LHCN-M2 (cell line): ENCODE measurements around the gene BICRAL. TPM values are rescaled to one million over a fixed set of nuclear protein-coding genes. Genes with fewer than 3 reads are reported as not detected.
A peak's percentile ranks its signal among the peaks of the same experiment; 100 is the strongest.
"Not testable (repeated sequence)": the region's sequence is repeated elsewhere in the genome, so short reads cannot be mapped to it uniquely, and the experiment has no call there.

Source experiments
- DNase-seq: peaks from one replicate; pipeline ENCODE4 v3.0.0-alpha.2; 2012; ENCODE audit warnings: low read depth
- total RNA-seq: library from RNA; depleted of rRNA; stranded (reverse); fragments of >200 nt; gene quantifications from 2 replicates; pipeline ENCODE4 v1.2.3, GENCODE V29; 2014

The BICRAL gene
- total RNA-seq, 1 experiment from 2014 or later = 6.1 TPM

GRCh38 chr6:42764911-42765648, 16.8 kb upstream of the BICRAL start:
- no peak for DNase-seq

GRCh38 chr6:42766163-42766670, 15.6 kb upstream of the BICRAL start:
- DNase-seq = peak; percentile 76

GRCh38 chr6:42769051-42769450, 12.8 kb upstream of the BICRAL start:
- DNase-seq = no peak

- DNase-seq = no peak
Measured at GRCh38 chr6:42769836-42770235, 12.0 kb upstream of the BICRAL start.

- DNase-seq = no peak
Measured at GRCh38 chr6:42771741-42772100, 10.1 kb upstream of the BICRAL start.

GRCh38 chr6:42774201-42774600, 7.7 kb upstream of the BICRAL start:
- DNase-seq = no peak

- DNase-seq = not testable (repeated sequence)
Measured at GRCh38 chr6:42774821-42775487, 6.9 kb upstream of the BICRAL start.

- DNase-seq = peak; percentile 68
Measured at GRCh38 chr6:42777126-42777822, 4.6 kb upstream of the BICRAL start.

- DNase-seq = no peak
Measured at GRCh38 chr6:42778122-42778521, 3.7 kb upstream of the BICRAL start.

GRCh38 chr6:42779521-42779920, 2.3 kb upstream of the BICRAL start:
- DNase-seq = no peak

- peak; percentile 23 for DNase-seq
Measured at GRCh38 chr6:42781546-42781795, 381 bp upstream of the BICRAL start.

- DNase-seq = peak; percentile 88
Measured at GRCh38 chr6:42782689-42783176, 881 bp downstream of the BICRAL start.

- DNase-seq = peak; percentile 65
Measured at GRCh38 chr6:42783177-42783875, 1.5 kb downstream of the BICRAL start.

GRCh38 chr6:42783876-42784642, 2.2 kb downstream of the BICRAL start:
- DNase-seq = no peak

- DNase-seq = no peak
Measured at GRCh38 chr6:42784717-42785498, 3.1 kb downstream of the BICRAL start.

GRCh38 chr6:42786525-42786985, 4.7 kb downstream of the BICRAL start:
- no peak for DNase-seq

GRCh38 chr6:42787063-42787472, 5.2 kb downstream of the BICRAL start:
- DNase-seq = no peak

- no peak for DNase-seq
Measured at GRCh38 chr6:42788671-42789070, 6.8 kb downstream of the BICRAL start.

- DNase-seq = no peak
Measured at GRCh38 chr6:42790549-42791181, 8.8 kb downstream of the BICRAL start.
